Astrocyte (in vitro differentiated cells and primary cell): Measurements from ENCODE around the gene PLEKHA3. TPM values are rescaled to one million over a fixed set of nuclear protein-coding genes. Genes with fewer than 3 reads are reported as not detected.

Experiments used
- DNase-seq: peaks from one replicate; pipeline ENCODE4 v3.0.0-alpha.2; 2010; ENCODE audit warnings: low read depth
- FAIRE-seq: peaks from 2 replicates; lab custom pipeline; 2011; peaks lifted over from hg19 to GRCh38; lab: Jason Lieb, UNC
- H2AFZ ChIP-seq: 2 replicates; pipeline ENCODE4 v1.6.0; 2012; ENCODE audit warnings: low read depth, low read length, inconsistent platforms
- H3K27ac ChIP-seq: 2 replicates; pipeline ENCODE4 v1.5.1; 2011; ENCODE audit warnings: low read depth, low read length, inconsistent platforms
- H3K27me3 ChIP-seq: 2 replicates; pipeline ENCODE4 v1.6.0; 2011; ENCODE audit warnings: low read length, inconsistent platforms; ENCODE audit not compliant: insufficient read depth
- H3K36me3 ChIP-seq: 2 replicates; pipeline ENCODE4 v1.5.1; 2011; ENCODE audit warnings: low read length, inconsistent platforms; ENCODE audit not compliant: insufficient read depth
- H3K4me1 ChIP-seq: 2 replicates; pipeline ENCODE4 v1.5.1; 2011; ENCODE audit warnings: low read length, inconsistent platforms; ENCODE audit not compliant: insufficient read depth
- H3K4me2 ChIP-seq: 2 replicates; pipeline ENCODE4 v1.6.0; 2012; ENCODE audit warnings: low read length, inconsistent platforms
- H3K4me3 ChIP-seq: 2 replicates; pipeline ENCODE4 v1.5.1; 2011; ENCODE audit warnings: low read depth, mild to moderate bottlenecking, low read length, inconsistent platforms; ENCODE audit not compliant: insufficient read depth
- H3K79me2 ChIP-seq: 2 replicates; pipeline ENCODE4 v1.6.0; 2012; ENCODE audit warnings: mild to moderate bottlenecking, low read length, inconsistent platforms; ENCODE audit not compliant: insufficient read depth
- H3K9ac ChIP-seq: 2 replicates; pipeline ENCODE4 v1.6.0; 2012; ENCODE audit warnings: mild to moderate bottlenecking, low read length, inconsistent platforms
- H3K9me3 ChIP-seq: 2 replicates; pipeline ENCODE4 v1.5.1; 2012; ENCODE audit warnings: low read depth, mild to moderate bottlenecking, low read length, inconsistent platforms; ENCODE audit not compliant: insufficient read depth
- H4K20me1 ChIP-seq: 2 replicates; pipeline ENCODE4 v1.6.0; 2012; ENCODE audit warnings: low read length, inconsistent platforms; ENCODE audit not compliant: insufficient read depth
- H3K27ac Mint-ChIP-seq: one replicate; pipeline ENCODE4 v1.8.0; 2021; ENCODE audit warnings: mild to moderate bottlenecking, mixed read lengths; ENCODE audit not compliant: unreplicated experiment
- H3K27me3 Mint-ChIP-seq: one replicate; pipeline ENCODE4 v1.8.0; 2021; ENCODE audit warnings: low read depth, mixed read lengths; ENCODE audit not compliant: unreplicated experiment
- H3K36me3 Mint-ChIP-seq: one replicate; pipeline ENCODE4 v1.8.0; 2021; ENCODE audit warnings: low read depth, mixed read lengths; ENCODE audit not compliant: unreplicated experiment
- H3K4me1 Mint-ChIP-seq: one replicate; pipeline ENCODE4 v1.8.0; 2021; ENCODE audit warnings: low read depth, mixed read lengths; ENCODE audit not compliant: unreplicated experiment
- H3K4me3 Mint-ChIP-seq: one replicate; pipeline ENCODE4 v1.8.0; 2021; ENCODE audit warnings: mild to moderate bottlenecking, moderate library complexity, mixed read lengths; ENCODE audit not compliant: unreplicated experiment
- H3K9me3 Mint-ChIP-seq: one replicate; pipeline ENCODE4 v1.8.0; 2021; ENCODE audit warnings: mild to moderate bottlenecking, mixed read lengths; ENCODE audit not compliant: unreplicated experiment
- CTCF ChIP-seq: IDR thresholded peaks from 2 replicates; pipeline ENCODE4 v1.5.1; 2011; ENCODE audit warnings: low read depth, mild to moderate bottlenecking, inconsistent platforms, low read length, moderate library complexity; ENCODE audit not compliant: insufficient read depth
- EZH2 ChIP-seq: IDR thresholded peaks from 2 replicates; pipeline ENCODE4 v1.6.1; 2012; ENCODE audit warnings: mild to moderate bottlenecking, low read length, inconsistent platforms; ENCODE audit not compliant: insufficient read depth
- total RNA-seq: library from RNA; stranded (reverse); gene quantifications from 2 replicates; pipeline ENCODE4 v1.2.1, GENCODE V29; 2021

Gene PLEKHA3
- total RNA-seq, 1 donor from 2014 or later, result 42.1 TPM

- no peak for FAIRE-seq
Observed at GRCh38 chr2:178478439-178479274, 1.6 kb upstream of the PLEKHA3 start, which contains the start of gene FKBP7. Gene FKBP7 (minus strand): TSS chr2:178478600. CDS start chr2:178478499, 101 bp downstream.

GRCh38 chr2:178479275-178479616 is 1.0 kb upstream of the PLEKHA3 start:
- Histone ChIP-seq H3K9me3 (no peaks in the 10 kb centered on the region), H3K36me3 (no peaks in the 10 kb centered on the region), H3K27me3 (no peaks in the 10 kb centered on the region), H2AFZ (peak overlapping the region; percentile 92), H3K4me1 (peaks cover 21% of the 10 kb centered on the region), H3K4me3 (peak overlapping the region; percentile 98), H3K79me2 (peaks cover 54% of the 10 kb centered on the region), H3K4me2 (peak overlapping the region; percentile 94), H3K27ac (peak overlapping the region; percentile 93), H4K20me1 (peaks cover 29% of the 10 kb centered on the region), H3K9ac (peak overlapping the region; percentile 94)
- FAIRE-seq, result no peak
- Mint-ChIP-seq H3K4me1 (peaks cover 17% of the 10 kb centered on the region), H3K9me3 (no peaks in the 10 kb centered on the region), H3K27ac (peak overlapping the region; percentile 98), H3K27me3 (no peaks in the 10 kb centered on the region), H3K36me3 (no peaks in the 10 kb centered on the region), H3K4me3 (peak overlapping the region; percentile 91)
- TF ChIP-seq EZH2 (no peak), CTCF (no peak)
- no peak for DNase-seq

More at GRCh38 chr2:178478439-178479274, 1.6 kb upstream of the PLEKHA3 start, which contains the start of gene FKBP7:
- no peaks in the 10 kb centered on the region for H3K36me3 ChIP-seq
- no peaks in the 10 kb centered on the region for H3K9me3 ChIP-seq
- Mint-ChIP-seq H3K27me3 (no peaks in the 10 kb centered on the region), H3K36me3 (no peaks in the 10 kb centered on the region), H3K9me3 (no peaks in the 10 kb centered on the region), H3K4me3 (peak within 1 kb of the TSS; percentile 91), H3K27ac (peak within 1 kb of the TSS; percentile 98), H3K4me1 (peaks cover 21% of the 10 kb centered on the region)
- H2AFZ ChIP-seq, result peak within 1 kb of the TSS; percentile 92
- peak; percentile 66 for DNase-seq
- peaks cover 23% of the 10 kb centered on the region for H4K20me1 ChIP-seq
- H3K27ac ChIP-seq, result peak within 1 kb of the TSS; percentile 93
- peak within 1 kb of the TSS; percentile 94 for H3K9ac ChIP-seq
- peak; percentile 59 for TF ChIP-seq CTCF
- no peak for TF ChIP-seq EZH2
- peak within 1 kb of the TSS; percentile 94 for H3K4me2 ChIP-seq
- H3K79me2 ChIP-seq, result peaks cover 48% of the 10 kb centered on the region
- H3K4me1 ChIP-seq, result peaks cover 15% of the 10 kb centered on the region
- peak within 1 kb of the TSS; percentile 98 for H3K4me3 ChIP-seq
- no peaks in the 10 kb centered on the region for H3K27me3 ChIP-seq
